ENCODE measurements around the gene RANBP3L. TPM values are rescaled to one million over a fixed set of nuclear protein-coding genes. Genes with fewer than 3 reads are reported as not detected.

The RANBP3L gene
- total and polyA plus RNA-seq, 2 experiments from 2014 or later: 0.48 to 0.57 TPM

- peaks cover 21% of the 10 kb centered on the region for H3K4me1 ChIP-seq (ENCODE audit: low read depth)
- peak overlapping the region; percentile 95 for H3K27ac ChIP-seq
- H3K4me3 ChIP-seq: peak overlapping the region; percentile 59
- DNase-seq (ENCODE audit: low read depth in 1 of 2, low spot score in 1 of 2): no peak
- no peak for TF ChIP-seq CTCF (IDR thresholded peaks at IDR 0.05; ENCODE audit: low read depth, low read length)
- no peaks in the 10 kb centered on the region for H3K27me3 ChIP-seq
- no peaks in the 10 kb centered on the region for H3K36me3 ChIP-seq
- H3K9me3 ChIP-seq (ENCODE audit: low read depth): no peaks in the 10 kb centered on the region
Measured at GRCh38 chr5:36239370-36240293, 62.1 kb downstream of the RANBP3L start.

GRCh38 chr5:36238502-36239295 is 63.0 kb downstream of the RANBP3L start:
- H3K9me3 ChIP-seq (ENCODE audit: low read depth): no peaks in the 10 kb centered on the region
- peak overlapping the region; percentile 95 for H3K27ac ChIP-seq
- H3K4me3 ChIP-seq: no peak overlapping the region
- peaks cover 21% of the 10 kb centered on the region for H3K4me1 ChIP-seq (ENCODE audit: low read depth)
- no peaks in the 10 kb centered on the region for H3K27me3 ChIP-seq
- no peak for TF ChIP-seq CTCF (IDR thresholded peaks at IDR 0.05; ENCODE audit: low read depth, low read length)
- H3K36me3 ChIP-seq: no peaks in the 10 kb centered on the region
- DNase-seq (ENCODE audit: low read depth in 1 of 2, low spot score in 1 of 2): no peak

GRCh38 chr5:36237751-36238150 is 64.0 kb downstream of the RANBP3L start:
- TF ChIP-seq CTCF (IDR thresholded peaks at IDR 0.05; ENCODE audit: low read depth, low read length): no peak
- no peaks in the 10 kb centered on the region for H3K27me3 ChIP-seq
- no peak overlapping the region for H3K4me3 ChIP-seq
- H3K4me1 ChIP-seq (ENCODE audit: low read depth): peaks cover 25% of the 10 kb centered on the region
- no peaks in the 10 kb centered on the region for H3K9me3 ChIP-seq (ENCODE audit: low read depth)
- H3K27ac ChIP-seq: no peak overlapping the region
- H3K36me3 ChIP-seq: no peaks in the 10 kb centered on the region
- DNase-seq (ENCODE audit: low read depth in 1 of 2, low spot score in 1 of 2): no peak

- Histone ChIP-seq H3K4me1 (ENCODE audit: low read depth) (peaks cover 26% of the 10 kb centered on the region), H3K4me3 (no peak overlapping the region)
- no peak for TF ChIP-seq CTCF (IDR thresholded peaks at IDR 0.05; ENCODE audit: low read depth, low read length)
Measured at GRCh38 chr5:36236801-36237200, 64.9 kb downstream of the RANBP3L start.

DNA sequence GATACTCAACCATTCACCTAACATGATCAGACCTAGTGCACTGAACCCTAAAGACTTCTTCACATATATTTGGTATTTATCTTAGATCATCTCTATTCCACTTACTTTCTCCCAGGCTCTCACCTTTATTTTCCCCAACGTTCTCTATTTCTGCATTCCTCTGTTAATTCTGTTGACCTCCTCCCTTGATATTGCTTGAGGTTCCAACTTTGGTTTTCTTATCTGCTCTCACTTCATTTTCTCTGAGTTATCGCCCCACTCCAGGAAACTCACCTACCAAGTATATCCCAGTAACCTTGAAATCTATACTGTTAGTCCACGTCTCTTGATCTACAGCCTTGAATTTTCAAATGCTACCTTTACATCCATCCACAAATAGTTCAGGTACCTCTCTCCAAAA is 69.2 kb downstream of the RANBP3L start:
- no peak overlapping the region for H3K4me3 ChIP-seq
- TF ChIP-seq CTCF (IDR thresholded peaks at IDR 0.05; ENCODE audit: low read depth, low read length): no peak
- H3K27ac ChIP-seq: no peak overlapping the region
- H3K36me3 ChIP-seq: no peaks in the 10 kb centered on the region
- H3K9me3 ChIP-seq (ENCODE audit: low read depth): no peaks in the 10 kb centered on the region
- DNase-seq (ENCODE audit: low read depth in 1 of 2, low spot score in 1 of 2): no peak
- H3K4me1 ChIP-seq (ENCODE audit: low read depth): peaks cover 17% of the 10 kb centered on the region
- no peaks in the 10 kb centered on the region for H3K27me3 ChIP-seq

More at GRCh38 chr5:36236801-36237200, 64.9 kb downstream of the RANBP3L start:
- no peak overlapping the region for H3K27ac ChIP-seq
- DNase-seq (ENCODE audit: low read depth in 1 of 2, low spot score in 1 of 2): no peak
- H3K36me3 ChIP-seq: no peaks in the 10 kb centered on the region
- H3K9me3 ChIP-seq (ENCODE audit: low read depth): no peaks in the 10 kb centered on the region
- no peaks in the 10 kb centered on the region for H3K27me3 ChIP-seq
